ENCODE data around the gene THOC5.

- TF ChIP-seq, protein P1, sequence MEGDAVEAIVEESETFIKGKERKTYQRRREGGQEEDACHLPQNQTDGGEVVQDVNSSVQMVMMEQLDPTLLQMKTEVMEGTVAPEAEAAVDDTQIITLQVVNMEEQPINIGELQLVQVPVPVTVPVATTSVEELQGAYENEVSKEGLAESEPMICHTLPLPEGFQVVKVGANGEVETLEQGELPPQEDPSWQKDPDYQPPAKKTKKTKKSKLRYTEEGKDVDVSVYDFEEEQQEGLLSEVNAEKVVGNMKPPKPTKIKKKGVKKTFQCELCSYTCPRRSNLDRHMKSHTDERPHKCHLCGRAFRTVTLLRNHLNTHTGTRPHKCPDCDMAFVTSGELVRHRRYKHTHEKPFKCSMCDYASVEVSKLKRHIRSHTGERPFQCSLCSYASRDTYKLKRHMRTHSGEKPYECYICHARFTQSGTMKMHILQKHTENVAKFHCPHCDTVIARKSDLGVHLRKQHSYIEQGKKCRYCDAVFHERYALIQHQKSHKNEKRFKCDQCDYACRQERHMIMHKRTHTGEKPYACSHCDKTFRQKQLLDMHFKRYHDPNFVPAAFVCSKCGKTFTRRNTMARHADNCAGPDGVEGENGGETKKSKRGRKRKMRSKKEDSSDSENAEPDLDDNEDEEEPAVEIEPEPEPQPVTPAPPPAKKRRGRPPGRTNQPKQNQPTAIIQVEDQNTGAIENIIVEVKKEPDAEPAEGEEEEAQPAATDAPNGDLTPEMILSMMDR (IDR thresholded peaks at IDR 0.05): no peak
- no peak for TF ChIP-seq POLR2A (IDR thresholded peaks at IDR 0.05)
Observed at GRCh38 chr22:29580200-29580810, 26.7 kb upstream of the THOC5 start.
